GM13977 (cell line): ENCODE measurements around the gene SH3TC1.

Source experiments
- DNase-seq: peaks from one replicate; pipeline ENCODE4 v3.0.0; 2012; ENCODE audit warnings: low spot score
- in situ Hi-C: fragments of 300-500 bp; cut with MboI; formaldehyde crosslinking; loops from one replicate; pipeline ENCODE4 v1.12.0; 2022; ENCODE audit warnings: low sequenced_read_pairs, low pct_unique_long_range_greater_than_20kb, mixed read lengths, inconsistent platforms; ENCODE audit not compliant: unreplicated experiment
- TF ChIP-seq, protein P1 (sequence below): IDR thresholded peaks from 2 replicates; pipeline ENCODE4 v1.5.1; 2012; ENCODE audit warnings: mild to moderate bottlenecking, control low read depth; ENCODE audit not compliant: insufficient read depth; ENCODE audit errors: extremely low read depth, missing control alignments

Gene SH3TC1

DNA sequence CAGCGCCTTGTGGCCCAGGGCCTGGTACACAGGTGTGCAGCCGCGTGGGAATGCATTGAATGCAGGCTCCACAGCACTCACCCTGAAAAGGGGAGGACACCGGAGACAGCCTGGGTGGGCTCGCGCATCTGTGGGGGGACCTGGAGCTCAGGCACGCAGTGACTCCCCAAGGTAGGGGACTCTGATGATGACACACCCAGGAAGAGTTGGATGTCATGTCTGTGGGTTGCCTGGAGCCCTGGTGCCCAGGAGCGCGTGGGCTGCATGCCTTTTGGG lies 37.8 kb downstream of the SH3TC1 start:
- in situ Hi-C loops, result no loop called here

DNA sequence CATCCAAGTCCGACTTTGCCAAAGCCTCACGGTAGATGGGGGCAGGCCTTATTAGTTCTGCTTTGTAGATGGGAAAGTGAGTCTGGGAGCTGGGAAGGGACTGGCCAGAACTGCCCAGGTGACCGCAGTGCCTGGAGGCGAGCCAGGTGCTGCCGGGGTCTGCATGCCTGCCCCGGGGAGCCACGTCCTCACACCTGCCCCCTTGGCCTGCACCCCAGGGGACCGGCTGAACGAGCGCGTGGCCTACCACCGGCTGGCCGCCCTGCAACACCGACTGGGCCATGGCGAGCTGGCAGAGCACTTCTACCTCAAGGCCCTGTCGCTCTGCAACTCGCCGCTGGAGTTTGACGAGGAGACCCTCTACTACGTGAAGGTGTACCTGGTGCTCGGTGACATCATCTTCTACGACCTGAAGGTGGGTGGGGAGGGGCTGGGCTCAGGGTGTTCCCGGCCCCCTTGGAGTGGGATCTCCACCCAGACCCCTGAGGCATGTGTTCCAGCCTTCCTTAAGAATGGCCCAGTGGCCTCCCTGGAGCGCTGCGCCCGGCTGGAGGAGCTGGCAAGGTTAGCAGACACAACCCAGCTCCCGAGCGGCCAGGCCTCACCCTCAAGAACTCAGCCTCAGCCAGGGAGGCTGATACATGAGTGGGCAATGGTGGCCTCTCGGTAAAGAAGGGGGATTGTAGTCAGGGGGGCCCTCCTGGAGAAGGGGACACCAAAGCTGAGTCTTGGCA lies 38.3 kb downstream of the SH3TC1 start:
- TF ChIP-seq, protein P1, sequence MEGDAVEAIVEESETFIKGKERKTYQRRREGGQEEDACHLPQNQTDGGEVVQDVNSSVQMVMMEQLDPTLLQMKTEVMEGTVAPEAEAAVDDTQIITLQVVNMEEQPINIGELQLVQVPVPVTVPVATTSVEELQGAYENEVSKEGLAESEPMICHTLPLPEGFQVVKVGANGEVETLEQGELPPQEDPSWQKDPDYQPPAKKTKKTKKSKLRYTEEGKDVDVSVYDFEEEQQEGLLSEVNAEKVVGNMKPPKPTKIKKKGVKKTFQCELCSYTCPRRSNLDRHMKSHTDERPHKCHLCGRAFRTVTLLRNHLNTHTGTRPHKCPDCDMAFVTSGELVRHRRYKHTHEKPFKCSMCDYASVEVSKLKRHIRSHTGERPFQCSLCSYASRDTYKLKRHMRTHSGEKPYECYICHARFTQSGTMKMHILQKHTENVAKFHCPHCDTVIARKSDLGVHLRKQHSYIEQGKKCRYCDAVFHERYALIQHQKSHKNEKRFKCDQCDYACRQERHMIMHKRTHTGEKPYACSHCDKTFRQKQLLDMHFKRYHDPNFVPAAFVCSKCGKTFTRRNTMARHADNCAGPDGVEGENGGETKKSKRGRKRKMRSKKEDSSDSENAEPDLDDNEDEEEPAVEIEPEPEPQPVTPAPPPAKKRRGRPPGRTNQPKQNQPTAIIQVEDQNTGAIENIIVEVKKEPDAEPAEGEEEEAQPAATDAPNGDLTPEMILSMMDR, result no peak
- in situ Hi-C loops, result no loop called here
- DNase-seq, result no peak

More for the DNA sequence above, 37.8 kb downstream of the SH3TC1 start:
- TF ChIP-seq, protein P1, result no peak
- no peak for DNase-seq

DNA sequence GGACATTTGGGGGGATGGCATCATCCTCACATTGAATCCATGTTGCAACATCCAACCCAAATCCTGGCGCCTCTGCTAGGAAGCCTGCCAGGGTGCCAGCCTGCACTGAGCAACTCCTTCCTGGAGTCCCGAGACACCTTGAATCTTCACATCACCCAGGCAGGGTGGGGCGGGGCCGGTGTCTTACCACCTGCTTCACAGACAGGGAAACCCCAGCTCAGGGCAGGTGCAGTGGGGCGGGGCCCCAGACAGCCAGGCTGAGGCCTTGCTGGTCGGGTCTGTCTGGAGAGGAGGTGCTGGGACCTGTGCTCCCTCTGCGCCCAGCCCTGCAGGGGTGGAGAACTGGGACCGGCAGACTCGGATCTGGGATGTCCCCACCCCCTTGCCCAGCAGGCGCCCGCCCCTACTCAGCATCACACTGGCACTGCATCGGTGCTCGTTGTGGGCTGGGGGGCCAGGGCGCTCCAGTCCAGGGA lies 39.0 kb downstream of the SH3TC1 start:
- in situ Hi-C loops, result no loop called here
- DNase-seq, result no peak
- TF ChIP-seq, protein P1, result no peak

DNA sequence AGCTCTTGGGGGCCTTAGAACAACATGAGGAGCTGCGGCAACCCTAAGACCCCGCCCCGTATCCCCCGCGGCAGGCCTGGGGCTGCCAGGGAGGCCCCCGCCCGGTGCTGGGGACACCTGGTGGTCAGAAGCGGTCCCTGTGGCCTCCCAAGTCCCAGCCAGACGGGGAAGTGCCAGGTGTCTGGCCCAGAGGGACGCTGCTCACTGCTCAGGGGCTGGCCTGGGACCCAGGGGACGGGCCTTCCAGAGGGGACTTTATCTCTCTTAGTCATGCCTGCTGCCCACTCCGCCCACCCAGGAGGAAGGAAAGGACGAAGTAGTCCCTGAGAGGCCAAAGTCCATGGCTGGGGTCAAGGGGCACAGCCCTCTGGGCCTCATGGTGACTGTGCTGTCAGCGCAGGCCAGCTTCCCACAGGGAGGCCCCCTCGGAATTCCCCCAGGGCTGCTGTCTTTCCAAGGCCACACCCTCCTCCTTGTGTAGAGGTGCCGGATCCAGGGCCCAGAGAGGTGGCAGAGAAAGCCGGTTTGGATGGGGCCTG lies 39.5 kb downstream of the SH3TC1 start:
- TF ChIP-seq, protein P1, result peak; percentile 38
- DNase-seq, result peak; percentile 63
- in situ Hi-C loops, result no loop called here

DNA sequence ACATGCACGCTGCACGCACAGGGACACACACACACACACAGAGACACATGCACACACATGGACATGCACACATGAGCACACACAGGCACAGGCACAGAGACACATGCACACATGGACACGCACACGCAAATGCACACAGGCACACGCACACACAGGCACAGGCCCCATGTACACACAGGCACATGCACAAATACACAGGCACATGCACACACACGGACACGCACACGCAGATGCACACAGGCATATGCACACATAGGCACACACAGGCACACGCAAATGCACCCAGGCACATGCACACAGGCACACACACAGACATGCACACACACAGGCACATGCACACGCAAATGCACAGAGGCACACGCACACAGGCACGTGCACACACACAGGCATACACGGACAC lies 40.1 kb downstream of the SH3TC1 start:
- TF ChIP-seq, protein P1, result no peak
- DNase-seq, result no peak
- in situ Hi-C loops, result no loop called here

DNA sequence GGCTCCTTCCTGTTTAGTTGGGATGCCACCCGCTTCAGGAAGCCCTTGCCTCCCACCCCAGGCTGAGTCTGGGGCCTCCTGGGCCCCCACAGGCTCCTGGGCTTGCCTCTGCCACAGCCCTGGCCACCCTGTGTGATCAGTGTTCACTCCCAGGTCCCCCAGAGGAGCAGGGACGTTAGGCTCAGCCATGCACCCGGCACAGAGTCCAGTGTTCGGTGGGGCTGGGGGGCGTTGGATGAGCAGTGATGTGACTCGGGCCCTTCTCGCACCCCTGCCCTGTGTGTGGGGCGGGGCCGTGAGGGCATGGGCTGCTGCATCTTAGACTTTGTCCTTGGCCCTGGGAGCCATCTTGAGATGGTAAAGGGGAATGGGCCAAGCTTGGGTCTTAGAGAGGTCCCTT lies 40.6 kb downstream of the SH3TC1 start:
- DNase-seq, result no peak
- TF ChIP-seq, protein P1, result no peak
- in situ Hi-C loops, result loop anchor here (10.0 kb wide), 1 partner anchor 165 kb away; no protein-coding TSS in a partner anchor
